Measurements from ENCODE around the gene MAEA.

The MAEA gene

DNA sequence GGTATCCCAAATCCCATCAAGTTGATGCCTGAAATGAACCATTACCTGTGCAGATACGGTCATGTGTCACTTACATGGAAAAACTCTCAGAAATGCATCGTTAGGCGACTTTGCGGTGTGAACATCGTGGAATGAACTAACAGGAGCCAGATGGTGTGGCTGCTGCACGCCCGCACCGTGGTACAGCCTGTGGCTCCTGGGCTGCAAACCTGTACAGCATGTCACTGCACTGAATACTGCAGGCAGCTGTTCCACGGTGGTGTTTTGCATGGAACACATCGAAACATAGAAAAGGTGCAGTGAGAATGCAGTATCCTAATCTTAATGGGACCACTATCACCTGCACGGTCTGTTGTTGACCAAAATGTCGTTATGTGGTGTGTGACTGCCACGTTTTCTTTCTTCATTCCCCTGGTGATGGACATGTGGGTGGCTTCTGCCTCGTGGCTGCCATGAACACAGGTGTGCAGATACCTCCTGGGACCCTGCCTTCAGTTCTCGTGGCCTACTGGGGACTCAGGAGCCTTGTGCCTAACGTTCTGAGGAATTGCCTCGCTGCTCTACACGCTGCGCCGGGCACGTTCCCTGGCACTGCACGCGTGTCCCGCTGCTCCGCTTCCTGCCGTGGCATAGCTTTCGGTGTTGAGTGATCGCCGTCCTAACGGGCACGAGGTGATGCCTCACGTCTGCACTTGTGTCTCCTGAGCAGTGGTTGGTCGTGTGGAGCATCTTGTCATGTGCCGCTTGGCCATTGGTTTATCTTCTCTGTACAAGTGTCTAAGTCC lies 18.5 kb downstream of the MAEA start:
- peaks cover 76 to 90% (median 82%) of the 10 kb centered on the region in 10 experiments for H3K4me1 ChIP-seq
- H4K20me1 ChIP-seq, result peaks cover 59 to 95% (median 79%) of the 10 kb centered on the region in 11 experiments
- peak overlapping the region in 7 of 11 experiments; percentile 34 to 72 (median 61); a peak in 6 of 22 replicates for H3K9ac ChIP-seq
- no peak for TF ChIP-seq Cebpa-rat (IDR thresholded peaks at IDR 0.05)
- H3K36me3 ChIP-seq, result peaks cover 23 to 43% (median 38%) of the 10 kb centered on the region in 11 experiments
- H3K4me3 ChIP-seq, result peak overlapping the region in 5 of 10 experiments; percentile 2 to 40 (median 32); a peak in 1 of 20 replicates
- H3K27ac ChIP-seq, result peak overlapping the region in 10 of 11 experiments; percentile 9 to 84 (median 71); a peak in 14 of 22 replicates
- H3K9me3 ChIP-seq (replicated peaks in 1 of 11), result peaks cover 0 to 6% (median 4%) of the 10 kb centered on the region in 11 experiments; a peak in 10 of 22 replicates
- peak overlapping the region; percentile 78 to 97 (median 92) for H3K4me2 ChIP-seq
- H3K27me3 ChIP-seq, result no peaks in the 10 kb centered on the region

DNA sequence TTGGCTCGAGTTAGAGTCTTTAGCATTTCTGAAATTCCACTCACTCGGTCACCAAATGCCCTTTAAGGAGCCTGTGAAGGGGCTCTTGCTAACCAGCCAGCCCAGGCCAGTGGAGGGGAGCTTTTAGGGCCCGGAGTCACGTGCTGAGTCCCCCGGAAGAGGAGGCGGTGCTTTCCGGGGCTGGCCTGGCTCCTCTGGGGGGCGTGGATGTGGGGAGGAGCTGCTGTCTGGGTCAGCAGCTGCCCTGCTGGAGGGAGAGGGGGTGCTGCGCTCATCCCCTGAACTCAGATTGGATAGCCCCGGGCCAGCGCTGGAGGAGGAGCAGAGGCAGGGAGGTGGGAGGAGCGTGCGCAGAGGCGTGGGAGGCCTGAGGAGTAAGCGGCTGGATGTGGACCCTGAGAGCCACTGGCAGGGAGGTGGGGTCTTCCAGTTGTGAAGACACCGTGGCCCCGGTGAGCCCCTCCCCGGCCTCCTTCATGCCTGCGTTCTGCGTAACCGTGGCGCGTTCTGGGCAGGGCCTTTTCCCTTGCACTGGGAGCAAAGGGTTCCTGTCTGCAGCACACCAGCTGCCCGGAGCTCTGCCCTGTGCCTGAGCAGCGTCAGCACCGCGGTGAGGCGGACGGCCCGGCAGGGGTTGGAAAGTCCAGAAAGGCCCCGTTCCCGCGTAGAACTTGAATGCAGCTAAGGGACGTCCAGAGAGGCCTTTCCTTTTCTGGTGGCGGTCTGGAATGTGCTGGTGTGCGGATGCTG lies 19.7 kb downstream of the MAEA start:
- peaks cover 69 to 80% (median 76%) of the 10 kb centered on the region in 10 experiments for H3K4me1 ChIP-seq
- H3K9ac ChIP-seq, result peak overlapping the region; percentile 34 to 72 (median 61); a peak in 20 of 22 replicates
- H3K4me2 ChIP-seq, result peak overlapping the region; percentile 78 to 97 (median 92)
- no peak for TF ChIP-seq Cebpa-rat (IDR thresholded peaks at IDR 0.05)
- peaks cover 34 to 54% (median 47%) of the 10 kb centered on the region in 11 experiments for H3K36me3 ChIP-seq
- no peaks in the 10 kb centered on the region for H3K27me3 ChIP-seq
- H3K9me3 ChIP-seq (replicated peaks in 1 of 11), result peaks cover 0 to 18% (median 10%) of the 10 kb centered on the region in 11 experiments; a peak in 13 of 22 replicates
- peaks cover 59 to 95% (median 82%) of the 10 kb centered on the region in 11 experiments for H4K20me1 ChIP-seq
- H3K27ac ChIP-seq, result peak overlapping the region in 10 of 11 experiments; percentile 48 to 84 (median 72); a peak in 21 of 22 replicates
- H3K4me3 ChIP-seq, result peak overlapping the region in 8 of 10 experiments; percentile 4 to 40 (median 27); a peak in 11 of 20 replicates

DNA sequence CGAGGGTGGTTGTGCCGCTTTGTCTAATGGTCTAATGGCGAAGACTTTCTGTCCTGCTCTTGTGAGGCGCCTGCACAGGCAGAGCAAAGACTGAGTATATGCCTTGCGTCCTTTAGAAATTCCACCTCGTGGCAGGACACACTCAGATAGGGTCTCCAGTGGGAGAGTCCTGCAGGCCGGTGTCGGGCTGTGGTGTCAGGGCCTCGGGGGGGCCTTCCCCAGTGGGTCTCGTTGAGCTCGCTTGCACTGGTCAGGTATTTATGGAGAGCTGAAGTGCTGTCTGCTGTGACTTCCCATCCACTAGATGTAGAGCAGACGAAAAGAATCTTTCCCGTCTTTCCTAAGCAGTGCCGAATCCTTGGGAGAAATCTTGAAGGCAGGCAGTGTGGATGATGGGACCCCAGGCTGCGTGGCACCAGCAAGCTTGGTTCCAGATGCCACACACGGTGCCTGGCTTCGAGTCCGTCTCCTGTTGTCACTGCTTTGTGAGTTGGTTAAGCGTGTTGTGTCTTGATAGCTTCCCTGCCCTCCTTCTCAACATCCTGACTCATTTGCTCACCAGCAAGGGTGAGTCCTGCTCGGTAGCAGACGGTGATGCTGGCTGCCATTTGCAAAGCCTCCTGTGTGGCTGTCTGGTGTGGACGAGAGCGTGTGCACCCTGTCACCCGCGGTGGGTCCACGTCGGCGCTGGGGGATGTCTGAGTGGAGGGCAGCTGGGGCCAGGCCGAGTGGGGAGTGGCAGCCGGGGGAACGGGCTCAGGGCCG lies 20.5 kb downstream of the MAEA start:
- H3K9me3 ChIP-seq (replicated peaks in 1 of 11), result peaks cover 0 to 19% (median 10%) of the 10 kb centered on the region in 11 experiments; a peak in 13 of 22 replicates
- H4K20me1 ChIP-seq, result peaks cover 54 to 98% (median 82%) of the 10 kb centered on the region in 11 experiments
- H3K36me3 ChIP-seq, result peaks cover 39 to 59% (median 54%) of the 10 kb centered on the region in 11 experiments
- no peak for TF ChIP-seq Cebpa-rat (IDR thresholded peaks at IDR 0.05)
- H3K27ac ChIP-seq, result peak overlapping the region in 10 of 11 experiments; percentile 0 to 84 (median 72); a peak in 19 of 22 replicates
- H3K9ac ChIP-seq, result peak overlapping the region; percentile 44 to 74 (median 65); a peak in 18 of 22 replicates
- H3K4me1 ChIP-seq, result peaks cover 63 to 72% (median 68%) of the 10 kb centered on the region in 10 experiments
- H3K4me3 ChIP-seq, result peak overlapping the region in 6 of 10 experiments; percentile 28 to 55 (median 42); a peak in 10 of 20 replicates
- peak overlapping the region; percentile 78 to 97 (median 92) for H3K4me2 ChIP-seq
- H3K27me3 ChIP-seq, result no peaks in the 10 kb centered on the region

DNA sequence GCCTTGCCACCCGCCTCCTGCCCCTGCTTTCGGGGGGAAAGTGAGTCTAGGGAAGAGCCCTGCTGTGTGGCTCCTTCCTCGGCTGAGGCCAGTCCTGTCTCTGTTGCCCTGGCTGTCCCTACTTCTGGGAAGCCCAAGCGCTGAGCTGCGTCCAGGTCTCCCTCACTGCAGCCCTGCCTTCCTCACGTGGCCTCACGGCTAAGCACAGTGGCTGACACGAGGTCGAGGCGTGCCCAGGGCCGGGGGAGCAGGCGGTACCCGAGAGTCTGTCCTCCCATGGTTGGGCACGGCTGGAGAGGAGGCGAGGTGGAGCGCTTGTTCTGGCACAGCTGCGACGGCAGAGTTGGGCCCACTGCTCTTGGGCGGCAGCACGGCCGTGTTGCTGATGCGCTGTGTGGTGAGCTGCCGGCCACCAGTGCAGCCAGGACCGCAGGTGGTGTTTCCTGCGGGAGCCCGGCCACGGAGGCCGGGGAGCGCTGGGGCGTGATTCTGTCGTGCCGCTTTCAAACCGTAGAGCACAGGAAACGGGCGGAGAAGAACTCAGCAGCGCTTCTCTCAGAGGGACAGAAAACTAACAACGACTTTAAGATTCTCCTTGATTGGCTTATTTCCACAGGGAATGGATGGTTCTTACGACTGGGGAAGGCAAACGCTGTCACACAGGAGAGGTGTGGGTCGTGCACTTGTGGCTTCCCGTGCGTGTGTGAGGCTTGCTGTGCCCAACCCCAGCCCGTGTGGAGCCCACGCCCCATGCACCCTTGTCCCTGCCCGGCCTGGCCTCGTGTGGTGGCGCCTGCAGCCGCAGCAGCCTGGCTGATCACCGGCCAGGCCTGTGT lies 21.3 kb downstream of the MAEA start:
- Histone ChIP-seq H3K27ac (peak overlapping the region; percentile 0 to 84 (median 71); a peak in 21 of 22 replicates), H3K9ac (peak overlapping the region; percentile 38 to 74 (median 65)), H3K9me3 (replicated peaks in 1 of 11) (peaks cover 0 to 19% (median 10%) of the 10 kb centered on the region in 11 experiments; a peak in 13 of 22 replicates), H3K36me3 (peaks cover 40 to 56% (median 53%) of the 10 kb centered on the region in 11 experiments), H3K4me3 (peak overlapping the region in 8 of 10 experiments; percentile 13 to 55 (median 40); a peak in 12 of 20 replicates), H3K4me1 (peaks cover 55 to 64% (median 60%) of the 10 kb centered on the region in 10 experiments), H3K27me3 (no peaks in the 10 kb centered on the region), H3K4me2 (peak overlapping the region; percentile 78 to 97 (median 92)), H4K20me1 (peaks cover 47 to 94% (median 74%) of the 10 kb centered on the region in 11 experiments)
- no peak for TF ChIP-seq Cebpa-rat (IDR thresholded peaks at IDR 0.05)

DNA sequence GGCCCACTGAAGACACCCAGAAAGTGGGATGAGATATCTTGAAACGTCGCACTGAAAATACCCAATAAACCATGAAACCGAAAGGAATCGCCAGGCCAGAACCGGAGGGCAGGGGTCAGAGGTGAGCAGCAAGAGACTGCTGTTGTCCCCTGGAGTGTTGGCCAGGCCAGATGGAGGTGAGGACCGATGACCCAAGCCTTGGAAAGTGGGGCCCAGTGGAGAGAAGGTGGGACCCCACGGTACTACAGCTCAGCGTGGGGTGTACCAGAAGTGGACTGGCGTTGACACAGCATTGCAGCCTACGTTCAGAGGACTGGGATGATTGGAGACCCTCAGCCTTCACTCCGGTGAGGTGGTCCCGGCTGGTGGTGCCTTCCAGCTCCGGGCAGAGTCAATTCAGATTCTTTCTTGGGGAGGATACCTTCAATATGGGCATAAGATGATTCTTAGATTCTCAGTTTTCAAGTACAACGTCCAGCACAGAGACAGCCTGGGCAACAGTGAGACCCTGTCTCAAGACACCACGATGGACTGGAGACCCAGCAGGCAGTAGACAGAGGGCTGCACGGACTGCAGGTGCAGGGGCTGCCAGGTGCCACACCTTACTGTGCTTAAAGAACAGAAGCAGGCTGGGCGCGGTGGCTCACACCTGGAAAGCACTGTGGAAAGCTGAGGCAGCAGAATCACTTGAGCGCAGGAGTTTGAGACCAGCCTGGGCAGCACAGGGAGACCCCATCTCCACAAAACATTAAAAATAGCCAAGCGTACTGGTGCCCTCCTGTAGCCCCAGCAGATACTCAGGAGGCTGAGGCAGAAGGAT lies 23.3 kb downstream of the MAEA start:
- Histone ChIP-seq H4K20me1 (peaks cover 47 to 87% (median 74%) of the 10 kb centered on the region in 11 experiments), H3K36me3 (peaks cover 55 to 62% (median 56%) of the 10 kb centered on the region in 11 experiments), H3K4me3 (no peak overlapping the region), H3K27me3 (no peaks in the 10 kb centered on the region), H3K4me1 (peaks cover 42 to 45% (median 42%) of the 10 kb centered on the region in 10 experiments), H3K9me3 (replicated peaks in 1 of 11) (peaks cover 0 to 19% (median 10%) of the 10 kb centered on the region in 11 experiments; a peak in 13 of 22 replicates), H3K9ac (no peak overlapping the region), H3K27ac (no peak overlapping the region), H3K4me2 (no peak overlapping the region)
- no peak for TF ChIP-seq Cebpa-rat (IDR thresholded peaks at IDR 0.05)

DNA sequence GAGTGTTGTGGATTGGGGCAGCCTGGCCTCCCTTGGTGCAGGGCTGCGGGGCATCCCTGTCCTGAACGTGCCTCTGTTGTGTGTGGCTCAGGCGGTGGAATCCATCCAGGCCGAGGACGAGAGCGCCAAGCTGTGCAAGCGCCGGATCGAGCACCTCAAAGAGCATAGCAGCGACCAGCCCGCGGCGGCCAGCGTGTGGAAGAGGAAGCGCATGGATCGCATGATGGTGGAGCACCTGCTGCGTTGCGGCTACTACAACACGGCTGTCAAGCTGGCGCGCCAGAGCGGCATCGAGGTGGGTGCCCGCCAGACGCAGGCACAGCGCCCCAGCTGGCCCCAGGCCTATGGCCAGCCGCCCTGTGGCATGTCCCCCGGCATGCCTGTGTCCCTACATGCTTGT lies 25.6 kb downstream of the MAEA start:
- H3K27me3 ChIP-seq, result no peaks in the 10 kb centered on the region
- peaks cover 32 to 80% (median 63%) of the 10 kb centered on the region in 11 experiments for H4K20me1 ChIP-seq
- H3K4me1 ChIP-seq, result peaks cover 19 to 27% (median 19%) of the 10 kb centered on the region in 10 experiments
- no peak overlapping the region for H3K27ac ChIP-seq
- H3K9ac ChIP-seq, result no peak overlapping the region
- no peak overlapping the region for H3K4me3 ChIP-seq
- no peak overlapping the region for H3K4me2 ChIP-seq
- TF ChIP-seq Cebpa-rat (IDR thresholded peaks at IDR 0.05), result no peak
- H3K9me3 ChIP-seq (replicated peaks in 1 of 11), result peaks cover 0 to 19% (median 10%) of the 10 kb centered on the region in 11 experiments; a peak in 13 of 22 replicates
- H3K36me3 ChIP-seq, result peaks cover 77 to 82% (median 79%) of the 10 kb centered on the region in 11 experiments
